Caco-2 (cell line): ENCODE measurements around the gene STEAP1. TPM values are rescaled to one million over a fixed set of nuclear protein-coding genes. Genes with fewer than 3 reads are reported as not detected.
"Not testable (repeated sequence)": the region's sequence is repeated elsewhere in the genome, so short reads cannot be mapped to it uniquely, and the experiment has no call there.

Experiments
- Bru-seq: library from RNA; stranded (reverse); fragments of 400-500 nt; gene quantifications from one replicate; lab custom pipeline; 2021; lab: Mats Ljungman, UMichigan
- BruChase-seq, 2 experiments: library from RNA; stranded (reverse); fragments of 400-500 nt; gene quantifications; one replicate each; lab custom pipeline; 2021; lab: Mats Ljungman, UMichigan
- BruUV-seq: library from RNA; stranded (reverse); fragments of 400-500 nt; replicated peaks from 2 replicates; lab custom pipeline; 2021; lab: Mats Ljungman, UMichigan
- CTCF ChIA-PET: fragments of 300-600 bp; sonication (Branson Sonifier 250); formaldehyde crosslinking; loops from one replicate; lab custom pipeline; 2022; ENCODE audit warnings: antibody characterized with exemption; lab: Charles Lee
- POLR2A ChIA-PET: fragments of 300-600 bp; sonication (Branson Sonifier 250); formaldehyde crosslinking; loops from one replicate; lab custom pipeline; 2022; ENCODE audit warnings: antibody characterized with exemption; lab: Charles Lee
- DNase-seq, 2 experiments: peaks; one replicate each; pipeline versions ENCODE4 v3.0.0 to v3.0.0-alpha.2; 2020 to 2022
- H3K27me3 ChIP-seq: replicated peaks from 2 replicates; pipeline ENCODE4 v1.6.0; 2011; ENCODE audit warnings: low read length; ENCODE audit not compliant: control insufficient read depth, insufficient read depth
- H3K36me3 ChIP-seq: 2 replicates; pipeline ENCODE4 v1.5.1; 2011; ENCODE audit warnings: low read length; ENCODE audit not compliant: control insufficient read depth, insufficient read depth
- H3K4me1 ChIP-seq: fragments of 250-450 bp; sonication (Bioruptor Pico); 2 replicates; pipeline ENCODE4 v1.5.1; 2020; ENCODE audit warnings: mild to moderate bottlenecking
- H3K4me3 ChIP-seq: 2 replicates; pipeline ENCODE4 v1.5.1; 2011; ENCODE audit warnings: low read depth, mild to moderate bottlenecking, control low read depth, low read length
- H3K9me3 ChIP-seq: fragments of 250-450 bp; sonication (Bioruptor Pico); 2 replicates; pipeline ENCODE4 v1.5.1; 2020; ENCODE audit warnings: mild to moderate bottlenecking, moderate library complexity
- H3K27ac Mint-ChIP-seq: one replicate; pipeline ENCODE4 v1.8.0; 2022; ENCODE audit warnings: mixed read lengths; ENCODE audit not compliant: unreplicated experiment
- H3K27me3 Mint-ChIP-seq: one replicate; pipeline ENCODE4 v1.8.0; 2022; ENCODE audit warnings: mixed read lengths; ENCODE audit not compliant: insufficient read depth, unreplicated experiment
- H3K36me3 Mint-ChIP-seq: one replicate; pipeline ENCODE4 v1.8.0; 2022; ENCODE audit warnings: mild to moderate bottlenecking, mixed read lengths; ENCODE audit not compliant: insufficient read depth, unreplicated experiment
- H3K4me1 Mint-ChIP-seq: one replicate; pipeline ENCODE4 v1.8.0; 2022; ENCODE audit warnings: low read depth, mixed read lengths; ENCODE audit not compliant: unreplicated experiment
- H3K4me3 Mint-ChIP-seq: one replicate; pipeline ENCODE4 v1.8.0; 2022; ENCODE audit warnings: mild to moderate bottlenecking, moderate library complexity, mixed read lengths; ENCODE audit not compliant: unreplicated experiment
- H3K9me3 Mint-ChIP-seq: one replicate; pipeline ENCODE4 v1.8.0; 2022; ENCODE audit warnings: mixed read lengths; ENCODE audit not compliant: unreplicated experiment
- CTCF ChIP-seq, 2 experiments: fragments of 200-600 bp in 1 of 2; IDR thresholded peaks; 1 replicate in 1 of 2; 2 replicates in 1 of 2; pipeline versions ENCODE4 v1.5.1 to v1.8.0; 2011 to 2022; ENCODE audit warnings: antibody characterized with exemption in 1 of 2, control low read depth in 1 of 2, inconsistent platforms in 1 of 2, low read depth in 1 of 2, low read length in 1 of 2, mild to moderate bottlenecking in 1 of 2, moderate library complexity in 1 of 2; ENCODE audit not compliant: insufficient read depth in 1 of 2, severe bottlenecking in 1 of 2, unreplicated experiment in 1 of 2
- intact Hi-C: fragments of 100-400 bp; cut with micrococcal nuclease; formaldehyde crosslinking; loops from one replicate; pipeline ENCODE4 v1.10.0; 2022; ENCODE audit not compliant: unreplicated experiment
- long read RNA-seq: library from polyadenylated mRNA; stranded (forward); transcript quantifications from one replicate; pipeline ENCODE4 v2.0.0, GENCODE V29; 2022
- total RNA-seq: library from RNA; stranded (reverse); gene quantifications from 2 replicates; pipeline ENCODE4 v1.2.3, GENCODE V29; 2022

Gene STEAP1
- total RNA-seq, result 30.2 and 33.6 TPM in 2 replicates
- Bru-seq, nascent RNA, result percentile 78 among the genes with signal in this experiment
- percentile 84 among the genes with signal in this experiment for BruChase-seq, experiment 1, labeled RNA remaining after a 2-hour chase
- percentile 86 among the genes with signal in this experiment for BruChase-seq, experiment 2, labeled RNA remaining after a 6-hour chase
- long read RNA-seq, transcript STEAP1-201 (5 exons, 1,313 nt), result major isoform, 67 of 80 reads
- long read RNA-seq, transcript STEAP1-203 (4 exons, 1,054 nt), result minor isoform, 9 of 80 reads
- long read RNA-seq, partial matches to known transcripts, result 2 of 80 reads
- long read RNA-seq, other reads (novel, unspliced or antisense), result 2 of 80 reads

DNA sequence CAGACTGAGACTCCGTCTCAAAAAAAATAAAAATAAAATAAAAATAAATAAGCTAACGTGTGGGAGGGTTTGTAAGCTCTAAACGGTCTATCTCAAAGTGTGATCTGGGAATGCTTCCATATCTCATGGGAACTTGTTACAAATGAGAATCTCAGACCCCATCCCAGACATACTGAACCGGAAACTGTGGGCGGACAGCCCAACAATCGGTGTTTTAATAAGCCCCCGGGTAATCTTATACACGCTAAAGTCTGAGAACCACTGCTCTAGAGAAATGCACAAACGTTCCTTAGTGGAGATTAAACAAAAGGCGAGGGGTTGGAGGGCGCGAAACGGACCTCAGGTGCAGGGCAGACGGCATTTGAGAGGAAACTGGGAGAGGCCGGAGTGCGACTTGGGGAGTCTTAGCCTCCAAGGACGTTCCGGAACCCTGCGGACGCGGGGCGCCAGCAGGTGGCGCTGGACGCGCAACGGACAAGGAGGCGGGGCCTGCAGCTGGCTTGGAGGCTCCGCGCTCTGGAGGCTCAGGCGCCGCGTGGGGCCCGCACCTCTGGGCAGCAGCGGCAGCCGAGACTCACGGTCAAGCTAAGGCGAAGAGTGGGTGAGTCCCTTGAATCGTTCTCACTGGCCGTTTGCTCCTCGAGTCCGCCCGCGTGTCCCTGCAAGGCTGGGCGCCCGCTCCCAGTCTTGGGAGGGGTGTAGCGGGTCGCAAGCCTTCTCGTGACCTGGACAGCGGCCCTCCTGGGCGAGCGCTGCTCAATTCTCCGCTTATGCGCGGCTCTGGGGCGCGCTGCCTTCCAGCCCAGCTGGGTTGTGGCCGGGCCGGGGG is at the start of gene STEAP1:
Gene STEAP1 (plus strand): TSS at position 527 of the 829 bp plus-strand sequence. CDS start 5,320 bp downstream, outside the sequence.
- intact Hi-C loops, result loop anchor here (1.0 to 5.0 kb wide), 7 partner anchors 57 to 273 kb away; partner anchors contain the start of genes CFAP69, GTPBP10 and STEAP2
- POLR2A ChIA-PET, result interaction anchor here (1.3 kb wide), 1 partner anchor 122 kb away, joined by 3 read pairs; no protein-coding TSS in a partner anchor

DNA sequence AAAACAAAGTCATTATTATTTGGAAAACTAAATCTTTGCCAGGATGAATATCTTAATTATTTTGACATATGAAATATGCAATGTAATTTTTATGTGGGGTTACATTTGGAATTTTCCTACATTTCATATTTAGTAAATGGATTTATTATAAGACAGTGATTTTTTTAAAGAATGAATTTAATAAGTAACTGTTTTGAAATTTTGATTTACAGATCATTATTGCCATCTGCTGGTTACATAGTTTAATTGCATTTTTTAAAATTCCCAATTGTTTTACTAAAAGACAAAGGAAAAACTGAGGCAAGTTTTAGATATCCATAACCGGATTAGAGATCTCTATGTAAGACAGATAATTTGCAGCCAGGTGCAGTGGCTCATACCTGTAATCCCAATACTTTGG is 39.3 kb upstream of the STEAP1 start:
- H3K27me3 Mint-ChIP-seq, result peaks cover 13% of the 10 kb centered on the region
- BruUV-seq, CTCF ChIA-PET: not testable (repeated sequence)

More for the DNA sequence above, at the start of gene STEAP1:
- not testable (repeated sequence) for H3K36me3 Mint-ChIP-seq, H3K36me3 ChIP-seq, H3K4me1 ChIP-seq, H3K4me1 Mint-ChIP-seq, BruUV-seq, H3K27me3 Mint-ChIP-seq, H3K9me3 Mint-ChIP-seq, H3K9me3 ChIP-seq, H3K27me3 ChIP-seq
- CTCF ChIA-PET, result interaction anchor here (0.7 to 1.7 kb wide), 5 partner anchors 57 to 301 kb away, joined by 3 to 10 read pairs (median 4); partner anchors contain the start of gene STEAP2
- peak within 1 kb of the TSS; percentile 87 for H3K4me3 ChIP-seq
- peak; percentile 91 to 97 for DNase-seq
- H3K4me3 Mint-ChIP-seq, result peak within 1 kb of the TSS; percentile 93
- peak within 1 kb of the TSS; percentile 89 for H3K27ac Mint-ChIP-seq
- TF ChIP-seq CTCF (IDR thresholded peaks at IDR 0.05; ENCODE audit: insufficient read depth in 1 of 2, low read depth in 1 of 2, low read length in 1 of 2, severe bottlenecking in 1 of 2, unreplicated experiment in 1 of 2), result peak; percentile 85 to 93

DNA sequence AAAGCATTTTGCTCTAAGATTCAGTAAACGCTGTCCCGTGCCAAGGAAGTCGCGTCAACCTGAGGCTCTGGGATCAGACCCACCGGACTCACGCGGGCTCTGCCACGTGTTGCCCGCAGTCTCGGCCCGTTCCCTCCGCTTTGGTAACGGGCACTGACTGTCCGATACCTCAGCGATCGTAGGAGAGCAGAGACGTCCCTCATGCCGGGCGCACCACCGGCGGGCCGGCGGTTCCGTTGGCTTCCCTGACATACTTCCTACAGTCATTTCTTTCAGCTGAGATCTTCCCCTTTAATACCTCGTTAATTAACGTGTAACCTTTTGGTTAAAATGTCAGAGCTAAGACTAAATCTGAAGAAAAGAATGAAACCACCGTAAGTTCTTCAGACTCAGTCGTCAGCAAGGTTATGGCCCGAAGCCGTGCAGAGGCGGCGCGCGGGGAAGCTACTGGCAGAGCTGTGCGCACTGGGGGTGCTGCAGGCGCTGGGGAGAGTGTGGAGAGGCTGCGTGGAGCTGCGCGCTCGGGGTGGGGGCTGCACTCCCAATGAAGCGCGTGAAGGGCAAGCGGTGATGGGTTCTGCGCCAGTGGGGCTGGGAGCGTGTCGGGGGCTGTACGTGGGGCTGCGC is 35.6 kb upstream of the STEAP1 start:
- H3K4me3 Mint-ChIP-seq, BruUV-seq, H3K9me3 ChIP-seq, CTCF ChIA-PET, H3K4me1 Mint-ChIP-seq, DNase-seq, H3K4me1 ChIP-seq, H3K36me3 Mint-ChIP-seq, H3K27ac Mint-ChIP-seq, intact Hi-C loops, H3K9me3 Mint-ChIP-seq, H3K4me3 ChIP-seq, POLR2A ChIA-PET, H3K27me3 ChIP-seq, H3K36me3 ChIP-seq: not testable (repeated sequence)
- H3K27me3 Mint-ChIP-seq, result peaks cover 15% of the 10 kb centered on the region

More for the DNA sequence above, 39.3 kb upstream of the STEAP1 start:
- H3K36me3 Mint-ChIP-seq, H3K27ac Mint-ChIP-seq, H3K27me3 ChIP-seq, intact Hi-C loops, H3K9me3 Mint-ChIP-seq, H3K36me3 ChIP-seq, H3K4me1 Mint-ChIP-seq, POLR2A ChIA-PET, DNase-seq, H3K4me3 Mint-ChIP-seq, H3K4me3 ChIP-seq, H3K4me1 ChIP-seq, H3K9me3 ChIP-seq: not testable (repeated sequence)
